Body of pancreas (tissue), 4 donors: ENCODE data around the gene GEMIN2. TPM values are rescaled to one million over a fixed set of nuclear protein-coding genes. Genes with fewer than 3 reads are reported as not detected.
"Not testable (repeated sequence)": the region's sequence is repeated elsewhere in the genome, so short reads cannot be mapped to it uniquely, and the experiment has no call there.

Source experiments
- ATAC-seq: fragments of 150-250 bp; one replicate; pipeline ENCODE4 v1.9.1; 2016
- DNase-seq, 4 donors: peaks; one replicate each; pipeline ENCODE4 v3.0.0-alpha.2; 2019
- H3K27ac ChIP-seq, 4 donors: fragments of 200-600 bp; sonication (generic); 1 replicate in 3 of 4; 2 replicates in 1 of 4; pipeline versions ENCODE4 v1.5.1 to v1.6.1; 2016 to 2019; ENCODE audit warnings: mild to moderate bottlenecking in 1 of 4, mixed read lengths in 1 of 4, moderate library complexity in 1 of 4
- H3K27me3 ChIP-seq, 2 donors: fragments of 200-600 bp; sonication (generic); one replicate each; pipeline ENCODE4 v1.6.0; 2016; ENCODE audit warnings: mild to moderate bottlenecking in 1 of 2
- H3K36me3 ChIP-seq, 2 donors: fragments of 200-600 bp; sonication (generic); replicated peaks in 1 of 2; 2 replicates each; pipeline ENCODE4 v1.5.1; 2016; ENCODE audit warnings: low read depth in 2 of 2; ENCODE audit not compliant: insufficient read depth in 1 of 2
- H3K4me1 ChIP-seq: fragments of 200-600 bp; sonication (generic); one replicate; pipeline ENCODE4 v1.6.0; 2016
- H3K4me3 ChIP-seq, 2 donors: fragments of 200-600 bp; sonication (generic); 1 replicate in 1 of 2; 2 replicates in 1 of 2; pipeline ENCODE4 v1.5.1; 2016 to 2019
- H3K9me3 ChIP-seq, 3 donors: fragments of 200-600 bp; sonication (generic); 1 replicate in 2 of 3; 2 replicates in 1 of 3; pipeline ENCODE4 v1.5.1; 2016
- CTCF ChIP-seq, 7 experiments: fragments of 450-650 bp in 4 of 7; fragments of 200-600 bp in 3 of 7; sonication (generic) in 3 of 7; IDR thresholded peaks; one replicate each; pipeline ENCODE4 v1.5.1; 2016 to 2019; ENCODE audit warnings: antibody characterized with exemption in 7 of 7
- POLR2A ChIP-seq, 3 donors: fragments of 450-650 bp; IDR thresholded peaks; one replicate each; pipeline ENCODE4 v1.6.1; 2016; ENCODE audit warnings: antibody characterized with exemption in 3 of 3, mild to moderate bottlenecking in 2 of 3
- WGBS, 2 donors: methylation state at CpG; one replicate each; pipeline ENCODE4 v1.1.5; 2017; 5-methylcytosine and 5-hydroxymethylcytosine counted together
- intact Hi-C: fragments of 100-400 bp; cut with DNase I; formaldehyde crosslinking; loops from one replicate; pipeline ENCODE4 v1.15.1; 2023
- total RNA-seq, 2 donors: library from RNA; depleted of rRNA; stranded (reverse); fragments of >200 nt; gene quantifications; one replicate each; pipeline ENCODE4 v1.1.0, GENCODE V29; 2016

Gene GEMIN2
- total RNA-seq, 2 donors from 2014 or later, result 2.3 to 11.4 TPM

GRCh38 chr14:39154594-39155189 lies 40.6 kb downstream of the GEMIN2 start:
- TF ChIP-seq CTCF (IDR thresholded peaks at IDR 0.05) (no peak), POLR2A (IDR thresholded peaks at IDR 0.05) (no peak)
- no peaks in the 10 kb centered on the region for H3K4me1 ChIP-seq
- ATAC-seq, result no peak
- no peak for DNase-seq
- no peak overlapping the region for H3K4me3 ChIP-seq
- H3K27ac ChIP-seq, result no peak overlapping the region
- WGBS, 2 donors, result 91 to 92% methylated on average over 9 of the region's 9 CpGs
- H3K27me3 ChIP-seq, result no peaks in the 10 kb centered on the region
- H3K36me3 ChIP-seq, result peaks cover 0 to 7% of the 10 kb centered on the region in 2 donors
- intact Hi-C loops, result no loop called here
- no peaks in the 10 kb centered on the region for H3K9me3 ChIP-seq

GRCh38 chr14:39157491-39157890 lies 43.4 kb downstream of the GEMIN2 start:
- Histone ChIP-seq H3K4me1 (no peaks in the 10 kb centered on the region), H3K4me3 (no peak overlapping the region), H3K36me3 (peaks cover 0 to 7% of the 10 kb centered on the region in 2 donors), H3K27ac (no peak overlapping the region), H3K27me3 (no peaks in the 10 kb centered on the region), H3K9me3 (no peaks in the 10 kb centered on the region)
- no peak for DNase-seq
- no peak for TF ChIP-seq CTCF (IDR thresholded peaks at IDR 0.05)
- no peak for TF ChIP-seq POLR2A (IDR thresholded peaks at IDR 0.05)
- WGBS, 2 donors, result 92 to 94% methylated on average over 6 of the region's 6 CpGs
- no peak for ATAC-seq
- intact Hi-C loops, result no loop called here

GRCh38 chr14:39158222-39158858 lies 44.2 kb downstream of the GEMIN2 start:
- Histone ChIP-seq H3K36me3 (peaks cover 0 to 5% of the 10 kb centered on the region in 2 donors), H3K9me3 (no peaks in the 10 kb centered on the region), H3K4me3 (no peak overlapping the region), H3K27me3 (no peaks in the 10 kb centered on the region), H3K4me1 (no peaks in the 10 kb centered on the region), H3K27ac (no peak overlapping the region)
- DNase-seq, result no peak
- TF ChIP-seq POLR2A (IDR thresholded peaks at IDR 0.05) (no peak), CTCF (IDR thresholded peaks at IDR 0.05) (no peak)
- intact Hi-C loops, result no loop called here
- WGBS, 2 donors, result 66 to 86% methylated on average over 6 of the region's 6 CpGs
- no peak for ATAC-seq

GRCh38 chr14:39160494-39160893 lies 46.4 kb downstream of the GEMIN2 start:
- no peak for DNase-seq
- no peak overlapping the region for H3K4me3 ChIP-seq
- H3K27ac ChIP-seq, result no peak overlapping the region
- intact Hi-C loops, result loop anchor here (10.0 kb wide), 1 partner anchor 46 kb away; the partner anchor contains the start of gene GEMIN2
- no peaks in the 10 kb centered on the region for H3K4me1 ChIP-seq
- H3K9me3 ChIP-seq, result no peaks in the 10 kb centered on the region
- H3K36me3 ChIP-seq, result peaks cover 0 to 5% of the 10 kb centered on the region in 2 donors
- WGBS, 2 donors, result 100% methylated on average over 1 of the region's 1 CpG
- no peaks in the 10 kb centered on the region for H3K27me3 ChIP-seq
- no peak for TF ChIP-seq CTCF (IDR thresholded peaks at IDR 0.05)
- no peak for TF ChIP-seq POLR2A (IDR thresholded peaks at IDR 0.05)
- ATAC-seq, result no peak

- not testable (repeated sequence) for H3K27ac ChIP-seq, DNase-seq, H3K36me3 ChIP-seq, ATAC-seq, H3K27me3 ChIP-seq, H3K4me3 ChIP-seq, H3K9me3 ChIP-seq
- intact Hi-C loops, result loop anchor here (10.0 kb wide), 1 partner anchor 53 kb away; the partner anchor contains the start of gene GEMIN2
- 83 to 87% methylated on average over 10 of the region's 10 CpGs for WGBS, 2 donors
- peaks cover 24% of the 10 kb centered on the region for H3K4me1 ChIP-seq
These were observed 53.7 kb downstream of the GEMIN2 start for GRCh38 chr14:39167797-39168320.
